Measurements from ENCODE around the gene GIGYF2.

- no peak for TF ChIP-seq CTCF (IDR thresholded peaks at IDR 0.05)
- TF ChIP-seq ZFX (IDR thresholded peaks at IDR 0.05; ENCODE audit: borderline replicate concordance) = no peak
These were observed 17.8 kb downstream of the GIGYF2 start for GRCh38 chr2:232714969-232715368.
